HG03558 (cell line): Measurements from ENCODE around the gene NPDC1.
"Not testable (repeated sequence)": the region's sequence is repeated elsewhere in the genome, so short reads cannot be mapped to it uniquely, and the experiment has no call there.

Source experiments
- ATAC-seq: cut with Tn5 transposase; IDR thresholded peaks from one replicate; pipeline ENCODE4 v1.9.1; 2021; ENCODE audit warnings: moderate number of reproducible peaks; ENCODE audit not compliant: unreplicated experiment; ENCODE audit errors: extremely low read depth

Gene NPDC1

DNA sequence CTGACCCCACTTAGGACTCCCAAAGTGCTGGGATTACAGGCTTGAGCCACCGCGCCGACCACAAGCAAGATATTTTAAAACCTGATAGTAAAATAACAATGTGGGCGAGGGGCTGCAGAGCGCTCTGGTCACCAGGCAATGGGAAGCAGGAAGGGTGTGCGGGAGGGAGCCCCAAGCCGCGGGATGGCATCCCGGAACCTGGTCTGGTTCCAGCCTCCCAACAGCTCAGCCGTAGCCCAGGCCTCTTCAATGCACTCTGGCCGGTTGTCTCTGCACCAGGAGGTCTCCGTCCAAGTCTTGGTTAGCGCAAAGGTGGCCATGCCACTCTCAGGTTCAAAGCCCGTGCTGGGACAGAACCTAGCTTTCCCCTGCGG, 30.6 kb upstream of the NPDC1 start:
- ATAC-seq = no peak

DNA sequence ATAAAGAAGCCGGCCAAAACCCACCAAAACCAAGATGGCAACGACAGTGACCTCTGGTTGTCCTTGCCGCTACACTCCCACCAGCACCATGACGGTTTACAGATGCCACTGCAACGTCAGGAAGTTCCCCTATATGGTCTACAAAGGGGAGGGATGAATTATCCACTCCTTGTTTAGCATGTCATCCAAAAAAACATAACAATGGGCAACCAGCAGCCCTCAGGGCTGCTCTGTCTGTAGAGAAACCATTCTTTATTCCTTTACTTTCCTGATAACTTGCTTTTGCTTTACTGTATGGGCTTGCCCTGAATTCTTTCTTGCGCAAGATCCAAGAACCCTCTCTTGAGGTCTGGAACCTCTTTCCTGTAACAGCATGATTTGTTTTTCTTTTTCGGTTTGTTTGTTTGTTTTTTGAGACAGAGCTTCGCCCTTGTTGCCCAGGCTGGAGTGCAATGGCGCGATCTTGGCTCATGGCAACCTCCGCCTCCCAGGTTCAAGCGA, 29.3 kb upstream of the NPDC1 start:
- no peak for ATAC-seq

DNA sequence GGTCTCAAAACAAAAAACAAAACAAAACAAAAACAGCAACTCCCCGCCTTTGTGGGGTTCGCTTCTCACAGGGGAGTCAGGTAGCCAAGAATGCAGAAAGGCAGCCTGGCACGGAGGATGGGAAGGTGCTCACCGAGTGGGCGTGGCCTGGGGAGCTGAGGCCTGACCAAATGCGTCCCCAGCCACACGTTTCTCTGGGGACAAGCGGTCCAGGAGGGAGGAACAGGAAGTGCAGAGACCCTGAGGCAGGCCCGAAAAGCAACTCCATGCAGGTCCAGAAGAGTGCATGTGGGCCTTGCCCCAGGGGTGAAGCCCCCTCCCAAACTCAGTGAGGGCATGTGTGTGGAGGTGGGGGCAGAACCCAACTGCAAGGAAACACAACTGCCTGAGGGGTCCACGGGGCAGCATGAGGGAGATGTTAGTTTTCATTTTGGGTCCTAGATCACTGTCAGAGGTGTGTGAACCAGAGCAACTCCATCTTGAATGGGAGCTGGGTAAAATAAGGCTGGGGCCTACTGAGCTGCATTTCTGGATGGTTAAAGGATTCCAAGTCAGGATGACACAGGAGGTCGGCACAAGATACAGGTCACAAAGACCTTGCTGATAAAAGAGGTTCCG, 28.8 kb upstream of the NPDC1 start:
- ATAC-seq = no peak

- ATAC-seq = no peak
Observed at GRCh38 chr9:137073992-137074399, 28.0 kb upstream of the NPDC1 start.

- no peak for ATAC-seq
Observed at GRCh38 chr9:137071282-137071681, 25.3 kb upstream of the NPDC1 start.

GRCh38 chr9:137070906-137071275, 24.9 kb upstream of the NPDC1 start:
- no peak for ATAC-seq

DNA sequence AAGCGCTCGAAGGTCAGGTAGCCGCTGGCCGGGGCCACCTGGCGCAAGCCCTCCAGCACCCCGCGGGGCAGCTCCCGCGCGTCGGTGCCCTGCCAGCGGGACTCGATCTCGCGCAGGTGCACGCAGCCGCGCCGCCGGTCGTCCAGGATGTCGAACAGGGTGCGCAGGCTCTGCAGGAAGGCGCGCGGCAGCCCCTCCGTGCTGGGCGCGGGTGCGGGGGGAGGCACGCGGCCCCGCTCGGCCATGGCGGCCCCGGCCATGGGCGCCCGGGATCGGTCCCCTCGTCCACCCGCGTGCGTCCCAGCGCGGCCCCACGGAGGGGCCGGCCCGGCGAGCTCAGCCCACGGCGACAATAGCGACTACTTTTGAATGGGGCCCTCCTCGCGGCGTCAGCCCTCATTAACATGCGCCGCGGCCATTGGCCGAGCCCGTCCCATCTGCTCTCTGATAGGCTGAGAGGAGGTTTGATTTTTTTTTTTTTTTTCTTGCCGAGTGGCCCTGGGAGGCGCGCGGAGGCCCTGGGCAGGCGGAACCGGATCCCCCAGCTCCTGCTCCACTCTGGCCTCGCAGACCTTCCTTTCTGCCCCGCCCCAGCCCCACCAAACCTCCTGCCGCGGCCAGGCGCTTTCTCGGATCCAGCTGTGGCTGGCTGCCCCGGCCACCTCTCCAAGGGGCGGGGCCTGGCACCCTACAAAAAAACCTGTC, 24.4 kb upstream of the NPDC1 start, which contains the start of gene SAPCD2:
TSS of gene SAPCD2 (minus strand) at position 357 of the 705 bp plus-strand sequence. CDS start at position 260, 97 bp downstream.
- ATAC-seq = peak; percentile 39

- no peak for ATAC-seq
Observed at GRCh38 chr9:137069508-137070091, 23.6 kb upstream of the NPDC1 start.

GRCh38 chr9:137068539-137069507, 22.8 kb upstream of the NPDC1 start:
- ATAC-seq = no peak

GRCh38 chr9:137067860-137068538, 22.0 kb upstream of the NPDC1 start:
- ATAC-seq = no peak

DNA sequence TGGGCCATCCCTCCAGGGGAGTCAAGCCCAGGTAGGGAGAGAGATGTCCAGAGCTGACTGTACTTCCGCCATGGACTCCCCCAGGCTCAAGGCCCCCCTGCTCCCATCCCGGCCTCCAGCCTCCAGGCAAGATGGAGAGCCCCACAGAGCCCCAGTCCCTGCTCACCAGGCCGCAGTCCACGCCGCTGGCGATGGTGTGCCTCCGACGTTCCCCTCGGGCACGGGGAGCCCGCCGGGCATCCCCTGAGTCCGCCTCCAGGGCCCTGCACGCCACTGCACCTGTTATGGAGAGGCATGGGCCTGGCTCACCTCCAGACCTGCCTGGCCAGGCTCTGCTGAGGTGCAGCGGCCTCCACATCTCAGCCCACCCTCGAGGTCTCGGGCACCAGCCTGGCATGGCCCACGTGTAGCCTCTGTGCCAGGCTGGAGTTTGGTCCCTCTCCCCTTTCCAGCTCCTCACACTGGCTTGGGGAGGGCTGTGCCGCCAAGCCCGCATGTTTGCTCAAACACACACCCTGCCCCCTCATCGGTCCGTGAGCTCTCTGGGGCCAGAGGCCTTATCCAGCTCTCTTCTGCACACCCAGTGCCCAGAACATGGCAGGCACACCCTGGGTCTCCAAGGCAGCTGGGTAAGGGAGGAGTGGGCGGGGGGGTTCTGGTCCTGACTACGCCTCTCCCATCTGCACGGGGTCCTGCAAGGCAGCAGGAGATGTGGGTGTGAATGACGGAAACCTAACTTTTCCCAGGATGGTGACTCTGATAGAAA, 20.3 kb upstream of the NPDC1 start:
- ATAC-seq = no peak

- no peak for ATAC-seq
Observed at GRCh38 chr9:137065336-137065967, 19.5 kb upstream of the NPDC1 start.

GRCh38 chr9:137064880-137065164, 18.8 kb upstream of the NPDC1 start:
- ATAC-seq = no peak

GRCh38 chr9:137064027-137064879, 18.3 kb upstream of the NPDC1 start:
- no peak for ATAC-seq

DNA sequence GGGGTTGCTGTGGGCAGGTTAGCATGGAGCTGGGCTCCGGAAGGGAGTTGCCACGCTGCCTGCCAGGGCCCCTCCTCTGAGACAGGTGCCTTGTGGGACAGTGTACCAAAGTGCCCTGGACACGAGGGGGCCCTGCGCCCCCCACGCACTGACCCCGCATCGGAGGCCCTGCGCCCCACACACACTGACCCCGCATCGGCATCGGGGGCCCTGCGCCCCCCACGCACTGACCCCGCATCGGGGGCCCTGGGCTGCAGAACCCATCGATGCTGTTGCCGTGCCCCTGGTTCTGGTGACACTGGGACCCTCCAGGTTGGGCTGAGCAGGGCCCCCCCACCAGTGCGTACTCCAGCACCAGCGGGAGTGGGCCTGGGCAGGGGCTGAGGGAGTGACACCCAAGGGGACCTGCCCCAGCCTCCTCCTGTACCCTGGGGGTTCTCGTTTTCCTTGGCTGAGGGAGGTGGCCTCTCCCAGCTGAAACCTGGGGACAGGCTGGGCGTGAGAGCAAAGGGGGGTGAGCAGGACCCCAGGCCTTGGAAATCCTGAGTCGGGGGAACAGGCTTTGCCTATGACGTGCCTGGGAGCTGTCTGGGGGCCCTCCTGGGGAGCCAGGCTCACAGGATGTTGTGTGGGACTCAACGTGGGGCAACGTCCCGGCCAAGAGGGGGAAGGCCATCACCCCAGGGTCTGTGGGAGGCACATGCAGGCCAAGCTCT, 17.5 kb upstream of the NPDC1 start:
- ATAC-seq = no peak

GRCh38 chr9:137062798-137063197, 16.8 kb upstream of the NPDC1 start:
- not testable (repeated sequence) for ATAC-seq

GRCh38 chr9:137062384-137062783, 16.4 kb upstream of the NPDC1 start:
- ATAC-seq = no peak
